ENCODE results near the gene CUL3.
"Not testable (repeated sequence)": the region's sequence is repeated elsewhere in the genome, so short reads cannot be mapped to it uniquely, and the experiment has no call there.

CUL3 gene

DNA sequence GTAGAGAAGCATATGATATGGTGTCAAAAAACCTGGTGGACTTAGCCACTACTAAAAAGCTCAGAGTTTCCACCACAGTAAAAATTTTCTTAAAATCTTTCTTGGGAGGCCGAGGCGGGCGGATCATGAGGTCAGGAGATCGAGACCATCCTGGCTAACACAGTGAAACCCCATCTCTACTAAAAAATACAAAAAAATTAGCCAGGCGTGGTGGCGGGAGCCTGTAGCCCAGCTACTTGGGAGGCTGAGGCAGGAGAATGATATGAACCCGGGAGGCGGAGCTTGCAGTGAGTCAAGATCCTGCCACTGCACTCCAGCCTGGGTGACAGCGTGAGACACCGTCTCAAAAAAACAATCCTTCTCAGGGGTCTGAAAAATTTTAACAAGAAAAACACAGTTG lies 62.7 kb downstream of the CUL3 start:
- not testable (repeated sequence) for H3K36me3 ChIP-seq (ENCODE audit: control insufficient read depth in 1 of 2, insufficient read depth in 2 of 2, low read length in 2 of 2); H3K27ac ChIP-seq (ENCODE audit: low read depth, low read length); H3K27me3 ChIP-seq (ENCODE audit: control insufficient read depth in 1 of 2, insufficient read depth in 2 of 2, low read length in 2 of 2); H3K4me3 ChIP-seq (ENCODE audit: low read depth in 1 of 2, low read length in 2 of 2); H3K9me3 ChIP-seq (ENCODE audit: control insufficient read depth in 1 of 2, low read length in 2 of 2); H3K9ac ChIP-seq (ENCODE audit: low read depth in 1 of 2, low read length in 2 of 2)
- H3K4me1 ChIP-seq (ENCODE audit: control insufficient read depth in 1 of 2, insufficient read depth in 2 of 2, low read length in 2 of 2): peaks cover 29 to 33% of the 10 kb centered on the region in 2 donors

DNA sequence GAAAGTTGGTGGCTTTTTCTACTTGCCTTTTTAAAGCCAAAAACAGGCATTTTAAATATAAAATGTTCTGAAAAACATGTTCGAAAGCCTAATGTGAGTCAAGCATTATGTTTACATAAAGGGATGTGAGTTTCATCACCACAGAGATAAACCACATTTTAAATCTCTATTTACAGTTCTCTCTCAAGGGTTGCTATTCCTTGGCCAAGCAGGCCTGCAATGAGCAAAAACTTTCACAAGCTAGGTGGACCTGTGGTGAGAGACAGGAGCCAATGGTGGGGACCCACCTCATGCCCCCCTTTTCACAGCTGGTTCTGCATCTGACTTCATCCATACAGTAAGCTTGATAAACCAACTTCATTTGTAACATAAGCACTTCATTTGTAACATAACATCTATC lies 65.1 kb downstream of the CUL3 start:
- H3K9ac ChIP-seq (ENCODE audit: low read depth in 1 of 2, low read length in 2 of 2): no peak overlapping the region
- no peak overlapping the region for H3K27ac ChIP-seq (ENCODE audit: low read depth, low read length)
- H3K4me1 ChIP-seq (ENCODE audit: control insufficient read depth in 1 of 2, insufficient read depth in 2 of 2, low read length in 2 of 2): peaks cover 22 to 24% of the 10 kb centered on the region in 2 donors
- H3K4me3 ChIP-seq (ENCODE audit: low read depth in 1 of 2, low read length in 2 of 2): no peak overlapping the region
- no peaks in the 10 kb centered on the region for H3K27me3 ChIP-seq (ENCODE audit: control insufficient read depth in 1 of 2, insufficient read depth in 2 of 2, low read length in 2 of 2)
- H3K9me3 ChIP-seq (ENCODE audit: control insufficient read depth in 1 of 2, low read length in 2 of 2): no peaks in the 10 kb centered on the region
- no peaks in the 10 kb centered on the region for H3K36me3 ChIP-seq (ENCODE audit: control insufficient read depth in 1 of 2, insufficient read depth in 2 of 2, low read length in 2 of 2)

DNA sequence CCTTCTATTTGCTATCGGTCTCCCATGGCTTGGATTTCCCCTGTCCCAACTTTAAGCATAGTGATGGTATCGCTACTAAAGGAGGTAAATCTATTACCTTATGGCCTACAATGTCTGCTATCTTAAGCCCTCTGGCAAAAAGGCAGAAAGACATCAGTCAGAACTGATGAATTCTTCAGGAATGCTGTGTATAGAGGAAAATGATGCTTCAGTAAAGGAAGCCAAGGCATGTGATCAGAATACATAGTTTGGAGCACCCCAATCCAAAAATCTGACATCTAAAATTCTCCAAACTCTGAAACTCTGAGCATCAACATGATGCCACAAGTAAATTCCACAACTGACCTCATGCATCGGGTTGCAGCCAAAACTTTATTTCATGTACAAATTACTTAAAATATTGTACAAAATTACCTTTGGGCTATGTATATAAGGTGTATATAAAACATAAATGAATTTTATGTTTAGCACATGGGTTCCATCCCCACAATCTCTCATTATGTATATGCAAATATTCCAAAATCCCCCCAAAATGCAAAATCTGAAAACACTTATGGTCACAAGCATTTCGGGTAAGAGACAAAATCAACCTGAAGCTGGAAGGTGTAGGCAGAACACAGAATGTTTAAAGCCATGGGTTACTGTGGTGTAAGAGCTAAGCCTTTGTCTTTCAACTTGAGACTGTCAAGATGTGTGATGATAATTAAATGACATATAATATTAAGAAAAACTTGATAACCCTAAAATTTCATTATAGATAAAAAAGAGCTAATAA lies 66.2 kb downstream of the CUL3 start:
- no peak overlapping the region for H3K4me3 ChIP-seq (ENCODE audit: low read depth in 1 of 2, low read length in 2 of 2)
- H3K9ac ChIP-seq (ENCODE audit: low read depth in 1 of 2, low read length in 2 of 2): no peak overlapping the region
- H3K27ac ChIP-seq (ENCODE audit: low read depth, low read length): no peak overlapping the region
- no peaks in the 10 kb centered on the region for H3K9me3 ChIP-seq (ENCODE audit: control insufficient read depth in 1 of 2, low read length in 2 of 2)
- H3K27me3 ChIP-seq (ENCODE audit: control insufficient read depth in 1 of 2, insufficient read depth in 2 of 2, low read length in 2 of 2): no peaks in the 10 kb centered on the region
- H3K4me1 ChIP-seq (ENCODE audit: control insufficient read depth in 1 of 2, insufficient read depth in 2 of 2, low read length in 2 of 2): peaks cover 20 to 22% of the 10 kb centered on the region in 2 donors
- no peaks in the 10 kb centered on the region for H3K36me3 ChIP-seq (ENCODE audit: control insufficient read depth in 1 of 2, insufficient read depth in 2 of 2, low read length in 2 of 2)

DNA sequence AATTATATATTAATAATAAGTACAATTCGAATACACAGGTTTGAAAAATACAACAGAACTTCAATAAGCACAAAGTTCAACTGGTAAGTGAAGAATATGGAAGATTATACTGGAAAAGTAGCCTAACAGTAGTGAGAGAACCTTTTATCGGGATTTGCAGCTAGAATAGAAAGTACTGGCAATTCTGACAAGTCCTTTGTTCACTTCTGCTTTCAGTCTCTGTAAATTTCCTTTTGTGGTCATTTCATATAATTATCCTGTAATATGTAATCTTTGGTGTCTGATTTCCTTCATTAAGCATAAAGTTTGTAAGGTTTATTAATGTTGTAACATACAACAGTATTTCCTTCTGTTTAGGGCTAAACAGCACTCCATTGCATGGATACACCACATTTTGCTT lies 67.2 kb downstream of the CUL3 start:
- H3K9me3 ChIP-seq (ENCODE audit: control insufficient read depth in 1 of 2, low read length in 2 of 2): no peaks in the 10 kb centered on the region
- H3K4me1 ChIP-seq (ENCODE audit: control insufficient read depth in 1 of 2, insufficient read depth in 2 of 2, low read length in 2 of 2): peaks cover 15 to 22% of the 10 kb centered on the region in 2 donors

GRCh38 chr2:224516393-224516792 lies 68.8 kb downstream of the CUL3 start:
- not testable (repeated sequence) for H3K27ac ChIP-seq (ENCODE audit: low read depth, low read length); H3K4me3 ChIP-seq (ENCODE audit: low read depth in 1 of 2, low read length in 2 of 2); H3K9me3 ChIP-seq (ENCODE audit: control insufficient read depth in 1 of 2, low read length in 2 of 2); H3K27me3 ChIP-seq (ENCODE audit: control insufficient read depth in 1 of 2, insufficient read depth in 2 of 2, low read length in 2 of 2); H3K9ac ChIP-seq (ENCODE audit: low read depth in 1 of 2, low read length in 2 of 2); H3K36me3 ChIP-seq (ENCODE audit: control insufficient read depth in 1 of 2, insufficient read depth in 2 of 2, low read length in 2 of 2)
- peaks cover 15 to 22% of the 10 kb centered on the region in 2 donors for H3K4me1 ChIP-seq (ENCODE audit: control insufficient read depth in 1 of 2, insufficient read depth in 2 of 2, low read length in 2 of 2)

More for the DNA sequence above, 67.2 kb downstream of the CUL3 start:
- no peak overlapping the region for H3K4me3 ChIP-seq (ENCODE audit: low read depth in 1 of 2, low read length in 2 of 2)
- H3K27me3 ChIP-seq (ENCODE audit: control insufficient read depth in 1 of 2, insufficient read depth in 2 of 2, low read length in 2 of 2): no peaks in the 10 kb centered on the region
- no peak overlapping the region for H3K27ac ChIP-seq (ENCODE audit: low read depth, low read length)
- H3K9ac ChIP-seq (ENCODE audit: low read depth in 1 of 2, low read length in 2 of 2): no peak overlapping the region
- H3K36me3 ChIP-seq (ENCODE audit: control insufficient read depth in 1 of 2, insufficient read depth in 2 of 2, low read length in 2 of 2): peaks cover 0 to 3% of the 10 kb centered on the region in 2 donors

DNA sequence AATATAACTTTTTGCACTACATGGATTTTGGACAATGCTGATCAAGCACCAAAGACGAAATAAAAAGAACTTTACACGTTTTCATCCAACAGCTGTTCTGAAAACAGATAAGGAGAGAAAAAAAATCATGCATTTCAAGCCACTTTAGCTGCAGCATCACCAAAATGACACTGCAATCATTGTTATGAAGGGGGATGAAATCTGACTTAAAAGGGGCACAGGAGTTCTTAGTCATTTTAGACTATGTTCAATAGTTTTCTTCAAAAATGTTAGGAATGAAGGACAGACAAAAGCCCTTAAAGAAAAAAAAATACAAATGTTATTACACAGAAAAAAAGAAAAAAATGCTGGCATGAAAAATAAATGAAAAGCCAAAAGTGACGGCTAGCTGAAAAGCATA lies 71.2 kb downstream of the CUL3 start:
- no peak overlapping the region for H3K4me3 ChIP-seq (ENCODE audit: low read depth in 1 of 2, low read length in 2 of 2)
- H3K9ac ChIP-seq (ENCODE audit: low read depth in 1 of 2, low read length in 2 of 2): no peak overlapping the region
- peaks cover 4 to 6% of the 10 kb centered on the region in 2 donors for H3K36me3 ChIP-seq (ENCODE audit: control insufficient read depth in 1 of 2, insufficient read depth in 2 of 2, low read length in 2 of 2)
- H3K4me1 ChIP-seq (ENCODE audit: control insufficient read depth in 1 of 2, insufficient read depth in 2 of 2, low read length in 2 of 2): peaks cover 6 to 11% of the 10 kb centered on the region in 2 donors
- no peaks in the 10 kb centered on the region for H3K9me3 ChIP-seq (ENCODE audit: control insufficient read depth in 1 of 2, low read length in 2 of 2)
- H3K27ac ChIP-seq (ENCODE audit: low read depth, low read length): no peak overlapping the region
- no peaks in the 10 kb centered on the region for H3K27me3 ChIP-seq (ENCODE audit: control insufficient read depth in 1 of 2, insufficient read depth in 2 of 2, low read length in 2 of 2)

- Histone ChIP-seq H3K27me3 (ENCODE audit: control insufficient read depth in 1 of 2, insufficient read depth in 2 of 2, low read length in 2 of 2) (no peaks in the 10 kb centered on the region), H3K27ac (ENCODE audit: low read depth, low read length) (no peak overlapping the region), H3K9ac (ENCODE audit: low read depth in 1 of 2, low read length in 2 of 2) (no peak overlapping the region), H3K9me3 (ENCODE audit: control insufficient read depth in 1 of 2, low read length in 2 of 2) (no peaks in the 10 kb centered on the region), H3K36me3 (ENCODE audit: control insufficient read depth in 1 of 2, insufficient read depth in 2 of 2, low read length in 2 of 2) (peaks cover 22 to 28% of the 10 kb centered on the region in 2 donors), H3K4me3 (ENCODE audit: low read depth in 1 of 2, low read length in 2 of 2) (no peak overlapping the region), H3K4me1 (ENCODE audit: control insufficient read depth in 1 of 2, insufficient read depth in 2 of 2, low read length in 2 of 2) (no peaks in the 10 kb centered on the region)
Observed at GRCh38 chr2:224507789-224508188, 77.4 kb downstream of the CUL3 start.

DNA sequence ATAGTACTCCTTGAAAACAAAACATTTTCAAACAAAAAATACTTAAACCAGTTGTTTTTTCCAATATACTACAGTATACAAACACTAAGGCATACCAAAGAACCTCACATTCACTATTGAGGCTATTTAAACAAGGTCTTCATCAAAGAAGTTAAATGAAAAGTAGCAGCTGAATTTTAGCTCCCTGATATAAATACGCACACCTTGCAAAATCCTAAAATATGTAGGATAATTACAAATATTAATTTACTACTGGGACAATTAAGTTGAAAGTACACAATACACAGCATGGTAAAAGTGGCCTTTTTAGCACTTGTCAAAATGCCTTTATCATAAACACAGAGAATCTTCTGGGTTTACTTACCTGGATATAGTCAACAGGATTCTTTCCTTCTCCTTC lies 78.7 kb downstream of the CUL3 start:
- Histone ChIP-seq H3K4me1 (ENCODE audit: control insufficient read depth in 1 of 2, insufficient read depth in 2 of 2, low read length in 2 of 2) (no peaks in the 10 kb centered on the region), H3K9ac (ENCODE audit: low read depth in 1 of 2, low read length in 2 of 2) (no peak overlapping the region), H3K27me3 (ENCODE audit: control insufficient read depth in 1 of 2, insufficient read depth in 2 of 2, low read length in 2 of 2) (no peaks in the 10 kb centered on the region), H3K9me3 (ENCODE audit: control insufficient read depth in 1 of 2, low read length in 2 of 2) (no peaks in the 10 kb centered on the region), H3K36me3 (ENCODE audit: control insufficient read depth in 1 of 2, insufficient read depth in 2 of 2, low read length in 2 of 2) (peaks cover 20 to 33% of the 10 kb centered on the region in 2 donors), H3K27ac (ENCODE audit: low read depth, low read length) (no peak overlapping the region), H3K4me3 (ENCODE audit: low read depth in 1 of 2, low read length in 2 of 2) (no peak overlapping the region)

DNA sequence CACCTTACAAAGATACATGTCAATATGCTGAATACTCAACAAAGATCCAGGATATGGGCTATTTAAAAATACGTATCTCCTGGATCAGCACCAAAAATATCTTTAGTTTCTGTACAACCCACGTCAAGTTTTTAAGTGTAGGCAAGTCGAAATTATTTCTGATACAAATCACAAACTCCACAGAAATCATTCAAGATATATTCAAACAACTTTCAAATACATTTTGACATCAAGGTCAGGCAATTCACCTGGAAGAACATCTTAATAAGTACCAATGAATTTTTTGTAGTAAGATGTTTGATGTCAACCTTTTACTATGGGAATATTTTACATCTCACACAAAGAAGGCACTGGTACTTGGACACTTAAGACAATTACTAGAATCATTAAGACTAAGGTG lies 86.2 kb downstream of the CUL3 start:
- Histone ChIP-seq H3K27me3 (ENCODE audit: control insufficient read depth in 1 of 2, insufficient read depth in 2 of 2, low read length in 2 of 2) (no peaks in the 10 kb centered on the region), H3K9me3 (ENCODE audit: control insufficient read depth in 1 of 2, low read length in 2 of 2) (no peaks in the 10 kb centered on the region), H3K4me3 (ENCODE audit: low read depth in 1 of 2, low read length in 2 of 2) (no peak overlapping the region), H3K36me3 (ENCODE audit: control insufficient read depth in 1 of 2, insufficient read depth in 2 of 2, low read length in 2 of 2) (peaks cover 28 to 66% of the 10 kb centered on the region in 2 donors), H3K27ac (ENCODE audit: low read depth, low read length) (no peak overlapping the region), H3K9ac (ENCODE audit: low read depth in 1 of 2, low read length in 2 of 2) (no peak overlapping the region), H3K4me1 (ENCODE audit: control insufficient read depth in 1 of 2, insufficient read depth in 2 of 2, low read length in 2 of 2) (no peaks in the 10 kb centered on the region)

GRCh38 chr2:224492531-224492930 lies 92.6 kb downstream of the CUL3 start:
- no peaks in the 10 kb centered on the region for H3K4me1 ChIP-seq (ENCODE audit: control insufficient read depth in 1 of 2, insufficient read depth in 2 of 2, low read length in 2 of 2)
- H3K9ac ChIP-seq (ENCODE audit: low read depth in 1 of 2, low read length in 2 of 2): no peak overlapping the region
- no peaks in the 10 kb centered on the region for H3K9me3 ChIP-seq (ENCODE audit: control insufficient read depth in 1 of 2, low read length in 2 of 2)
- H3K27me3 ChIP-seq (ENCODE audit: control insufficient read depth in 1 of 2, insufficient read depth in 2 of 2, low read length in 2 of 2): no peaks in the 10 kb centered on the region
- H3K27ac ChIP-seq (ENCODE audit: low read depth, low read length): no peak overlapping the region
- H3K36me3 ChIP-seq (ENCODE audit: control insufficient read depth in 1 of 2, insufficient read depth in 2 of 2, low read length in 2 of 2): peaks cover 18 to 28% of the 10 kb centered on the region in 2 donors
- no peak overlapping the region for H3K4me3 ChIP-seq (ENCODE audit: low read depth in 1 of 2, low read length in 2 of 2)

All from duodenal mucosa (tissue), 2 donors.